Adrenal gland (tissue), 12 donors: ENCODE measurements around the gene S1PR4. TPM values are rescaled to one million over a fixed set of nuclear protein-coding genes. Genes with fewer than 3 reads are reported as not detected.

Experiments
- DNase-seq, 7 donors: peaks; one replicate each; pipeline ENCODE4 v3.0.0-alpha.2; 2019 to 2020
- H3K27ac ChIP-seq, 5 donors: fragments of 200-600 bp; sonication (generic) in 4 of 5; 1 replicate in 3 of 5; 2 replicates in 2 of 5; pipeline versions ENCODE4 v1.5.1 to v1.8.0; 2016 to 2020; ENCODE audit warnings: mild to moderate bottlenecking in 1 of 5
- H3K27me3 ChIP-seq: fragments of 200-600 bp; 2 replicates; pipeline ENCODE4 v1.8.0; 2021
- H3K36me3 ChIP-seq, 2 donors: fragments of 200-600 bp; replicated peaks in 1 of 2; 1 replicate in 1 of 2; 2 replicates in 1 of 2; pipeline versions ENCODE4 v1.5.1 to v1.8.0; 2018 to 2022
- H3K4me1 ChIP-seq, 2 donors: fragments of 200-600 bp; replicated peaks in 1 of 2; 1 replicate in 1 of 2; 2 replicates in 1 of 2; pipeline versions ENCODE4 v1.5.1 to v1.8.0; 2018 to 2021
- H3K4me3 ChIP-seq, 4 donors: fragments of 200-600 bp; sonication (generic) in 3 of 4; one replicate each; pipeline ENCODE4 v1.5.1; 2016 to 2018
- H3K9me3 ChIP-seq, 3 donors: fragments of 200-600 bp; sonication (generic) in 1 of 3; replicated peaks in 1 of 3; 1 replicate in 2 of 3; 2 replicates in 1 of 3; pipeline versions ENCODE4 v1.5.1 to v1.8.0; 2016 to 2021
- CTCF ChIP-seq, 6 experiments: fragments of 450-650 bp in 4 of 6; fragments of 200-600 bp in 2 of 6; sonication (generic) in 1 of 6; IDR thresholded peaks; 1 replicate in 5 of 6; 2 replicates in 1 of 6; pipeline versions ENCODE4 v1.5.1 to v1.8.0; 2016 to 2021; ENCODE audit warnings: antibody characterized with exemption in 6 of 6, mild to moderate bottlenecking in 2 of 6, moderate library complexity in 1 of 6
- POLR2A ChIP-seq, 2 donors: fragments of 450-650 bp; IDR thresholded peaks; one replicate each; pipeline ENCODE4 v1.6.1; 2017; ENCODE audit warnings: antibody characterized with exemption in 2 of 2, mild to moderate bottlenecking in 2 of 2, moderate library complexity in 1 of 2
- WGBS, 4 donors: extraction: QIAGEN DNeasy Blood & Tissue Kit in 2 of 4; methylation state at CpG; one replicate each; pipeline versions ENCODE4 v1.1.5 to v1.1.7; 2013 to 2017; 5-methylcytosine and 5-hydroxymethylcytosine counted together
- intact Hi-C, 2 donors: fragments of 100-400 bp; cut with DNase I; formaldehyde crosslinking; loops; one replicate each; pipeline versions ENCODE4 v1.14.1 to v1.15.0; 2022 to 2023
- polyA plus RNA-seq, 3 donors: library from polyadenylated mRNA; stranded (reverse); fragments of 200-250 nt in 2 of 3; fragments of 350-450 nt in 1 of 3; fragmentation: Illumina TruSeq in 1 of 3; extraction: RNeasy Lipid Tissue Mini Kit (QIAGEN cat#74804) in 1 of 3; gene quantifications; one replicate each; pipeline ENCODE4 v1.2.3, GENCODE V29; 2013 to 2014
- total RNA-seq, 9 donors: library from RNA; depleted of rRNA in 4 of 9; stranded (reverse); fragments of >200 nt in 4 of 9; fragments of 120-200 nt in 1 of 9; fragmentation: NEBNext Ultra II Directional in 1 of 9; extraction: Animal tissue kit (Norgen Biotek cat#: 25700) in 1 of 9; gene quantifications; one replicate each; pipeline versions ENCODE4 v1.1.0 to v1.2.4, GENCODE V29; 2013 to 2023
- donor health status: healthy with polysubstance abuse.
- donor health status: Bipolar disorder and iron deficiency.
- donor health status: DM: yes; HTN: yes; CAD: no.
- donor health status: DM: no; HTN: no; CAD: no.
- donor health status: DM: no; HTN: no; CAD: no.
- donor health status: DM: yes; HTN: yes; CAD: no.

The S1PR4 gene
- total and polyA plus RNA-seq, 12 donors, result 0.78 to 5.5 (median 2.2) TPM; not detected in 1

- Histone ChIP-seq H3K27ac (no peak overlapping the region), H3K36me3 (no peaks in the 10 kb centered on the region), H3K4me3 (no peak overlapping the region), H3K27me3 (no peaks in the 10 kb centered on the region), H3K4me1 (no peaks in the 10 kb centered on the region), H3K9me3 (no peaks in the 10 kb centered on the region)
- 56 to 65% (median 59%) methylated on average over 25 to 38 of the region's 38 CpGs for WGBS, 4 donors
- intact Hi-C loops, result loop anchor here (5.0 to 10.0 kb wide), 4 partner anchors 35 to 278 kb away; no protein-coding TSS in a partner anchor
- DNase-seq, result peak in 1 of 7 donors; percentile 25
- TF ChIP-seq POLR2A (IDR thresholded peaks at IDR 0.05) (no peak), CTCF (IDR thresholded peaks at IDR 0.05) (no peak)
Measured at GRCh38 chr19:3162418-3163229, 15.9 kb upstream of the S1PR4 start.

- H3K36me3 ChIP-seq, result no peaks in the 10 kb centered on the region
- no peaks in the 10 kb centered on the region for H3K4me1 ChIP-seq
- no peak overlapping the region for H3K4me3 ChIP-seq
- TF ChIP-seq CTCF (IDR thresholded peaks at IDR 0.05) (peak; percentile 80 to 93 (median 90)), POLR2A (IDR thresholded peaks at IDR 0.05) (no peak)
- intact Hi-C loops, result loop anchor here (5.0 to 10.0 kb wide), 4 partner anchors 36 to 279 kb away; no protein-coding TSS in a partner anchor
- peak in 6 of 7 donors; percentile 54 to 81 (median 66) for DNase-seq
- H3K27ac ChIP-seq, result no peak overlapping the region
- H3K9me3 ChIP-seq, result no peaks in the 10 kb centered on the region
- no peaks in the 10 kb centered on the region for H3K27me3 ChIP-seq
- 8 to 15% (median 12%) methylated on average over 19 to 27 of the region's 27 CpGs for WGBS, 4 donors
Measured at GRCh38 chr19:3163230-3163886, 15.2 kb upstream of the S1PR4 start.

DNA sequence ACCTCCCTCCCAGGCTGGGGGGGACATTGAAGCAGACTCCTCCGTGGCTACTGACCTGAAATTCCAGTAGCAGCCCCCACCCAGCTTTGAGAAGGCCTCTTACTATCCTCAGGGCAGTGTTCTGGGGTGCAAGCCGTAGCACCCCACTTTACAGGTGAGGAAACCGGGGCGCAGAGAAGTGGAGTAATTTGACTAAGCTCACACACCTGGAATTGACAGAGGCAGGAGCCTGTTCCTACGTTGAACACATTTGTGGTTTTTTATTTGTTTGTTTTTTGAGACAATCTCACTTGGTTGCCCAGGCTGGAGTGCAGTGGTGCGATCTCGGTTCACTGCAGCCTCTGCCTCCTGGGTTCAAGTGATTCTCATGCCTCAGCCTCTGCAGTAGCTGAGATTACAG is 14.6 kb upstream of the S1PR4 start:
- H3K9me3 ChIP-seq, result no peaks in the 10 kb centered on the region
- no peak overlapping the region for H3K27ac ChIP-seq
- 61 to 69% (median 65%) methylated on average over 7 of the region's 7 CpGs for WGBS, 4 donors
- no peaks in the 10 kb centered on the region for H3K36me3 ChIP-seq
- no peaks in the 10 kb centered on the region for H3K27me3 ChIP-seq
- intact Hi-C loops, result loop anchor here (5.0 to 10.0 kb wide), 4 partner anchors 37 to 279 kb away; no protein-coding TSS in a partner anchor
- DNase-seq, result no peak
- TF ChIP-seq CTCF (IDR thresholded peaks at IDR 0.05) (no peak), POLR2A (IDR thresholded peaks at IDR 0.05) (no peak)
- no peaks in the 10 kb centered on the region for H3K4me1 ChIP-seq
- H3K4me3 ChIP-seq, result no peak overlapping the region

GRCh38 chr19:3167533-3168272 is 10.9 kb upstream of the S1PR4 start:
- Histone ChIP-seq H3K4me1 (no peaks in the 10 kb centered on the region), H3K9me3 (no peaks in the 10 kb centered on the region), H3K36me3 (no peaks in the 10 kb centered on the region), H3K27ac (no peak overlapping the region), H3K27me3 (no peaks in the 10 kb centered on the region), H3K4me3 (no peak overlapping the region)
- WGBS, 4 donors, result 70 to 78% (median 74%) methylated on average over 11 to 13 of the region's 13 CpGs
- DNase-seq, result no peak
- intact Hi-C loops, result loop anchor here (10.0 kb wide), 2 partner anchors 93 to 283 kb away; no protein-coding TSS in a partner anchor
- TF ChIP-seq POLR2A (IDR thresholded peaks at IDR 0.05) (no peak), CTCF (IDR thresholded peaks at IDR 0.05) (no peak)
